Psoas muscle (tissue), 8 donors: ENCODE data around the gene MAPKAP1. TPM values are rescaled to one million over a fixed set of nuclear protein-coding genes. Genes with fewer than 3 reads are reported as not detected.

Source experiments
- ATAC-seq, 4 donors: fragments of 200-7000 bp; cut with Tn5 transposase; one replicate each; pipeline ENCODE4 v1.9.1; 2020; ENCODE audit warnings: moderate library complexity in 3 of 4, mild to moderate bottlenecking in 2 of 4
- DNase-seq, 2 donors: peaks; one replicate each; pipeline ENCODE4 v3.0.0-alpha.2; 2020
- H3K27ac ChIP-seq: fragments of 200-600 bp; one replicate; pipeline ENCODE4 v1.8.0; 2022
- H3K27me3 ChIP-seq, 3 donors: fragments of 200-600 bp in 1 of 3; one replicate each; pipeline versions ENCODE4 v1.6.1 to v1.8.0; 2013 to 2022; ENCODE audit warnings: low read length in 2 of 3, mild to moderate bottlenecking in 2 of 3, moderate library complexity in 1 of 3; ENCODE audit not compliant: insufficient read depth in 3 of 3
- H3K36me3 ChIP-seq, 2 donors: fragments of 200-600 bp in 1 of 2; one replicate each; pipeline versions ENCODE4 v1.6.1 to v1.8.0; 2013 to 2022; ENCODE audit warnings: low read depth in 1 of 2, mild to moderate bottlenecking in 1 of 2, moderate library complexity in 1 of 2; ENCODE audit not compliant: insufficient read depth in 1 of 2
- H3K4me1 ChIP-seq: fragments of 200-600 bp; one replicate; pipeline ENCODE4 v1.8.0; 2022
- H3K4me3 ChIP-seq: fragments of 200-600 bp; one replicate; pipeline ENCODE4 v1.8.0; 2022; ENCODE audit warnings: mild to moderate bottlenecking
- H3K9me3 ChIP-seq: fragments of 200-600 bp; one replicate; pipeline ENCODE4 v1.8.0; 2022
- CTCF ChIP-seq: fragments of 200-600 bp; IDR thresholded peaks from one replicate; pipeline ENCODE4 v1.8.0; 2022; ENCODE audit warnings: antibody characterized with exemption
- WGBS, 3 donors: extraction: QIAGEN DNeasy Blood & Tissue Kit; methylation state at CpG; one replicate each; pipeline versions ENCODE4 v1.1.6 to v1.1.7; 2013; 5-methylcytosine and 5-hydroxymethylcytosine counted together
- intact Hi-C, 2 donors: fragments of 100-400 bp; cut with DNase I; formaldehyde crosslinking; loops; one replicate each; pipeline versions ENCODE4 v1.11.0 to v1.14.2; 2022
- polyA plus RNA-seq, 3 donors: library from polyadenylated mRNA; stranded (reverse); fragments of 200-250 nt; gene quantifications; one replicate each; pipeline ENCODE4 v1.2.3, GENCODE V29; 2013
- total RNA-seq, 4 donors: library from RNA; stranded (reverse); fragmentation: NEBNext Ultra II Directional in 2 of 4; extraction: Animal tissue kit (Norgen Biotek cat#: 25700) in 2 of 4; gene quantifications; one replicate each; pipeline versions ENCODE4 v1.2.1 to v1.2.4, GENCODE V29; 2021 to 2023
- donor health status: healthy with polysubstance abuse.
- donor health status: DM: no; HTN: no; CAD: no; lungs with moderate emphysema.
- donor health status: Bipolar disorder and iron deficiency.
- donor health status: healthy.
- donor health status: DM: yes; HTN: yes; CAD: no.
- donor health status: DM: no; HTN: no; CAD: no.
- donor health status: DM: no; HTN: no; CAD: no.
- donor health status: DM: yes; HTN: yes; CAD: no.

Gene MAPKAP1
- total and polyA plus RNA-seq, 7 donors, result 64.2 to 124 (median 90.4) TPM

DNA sequence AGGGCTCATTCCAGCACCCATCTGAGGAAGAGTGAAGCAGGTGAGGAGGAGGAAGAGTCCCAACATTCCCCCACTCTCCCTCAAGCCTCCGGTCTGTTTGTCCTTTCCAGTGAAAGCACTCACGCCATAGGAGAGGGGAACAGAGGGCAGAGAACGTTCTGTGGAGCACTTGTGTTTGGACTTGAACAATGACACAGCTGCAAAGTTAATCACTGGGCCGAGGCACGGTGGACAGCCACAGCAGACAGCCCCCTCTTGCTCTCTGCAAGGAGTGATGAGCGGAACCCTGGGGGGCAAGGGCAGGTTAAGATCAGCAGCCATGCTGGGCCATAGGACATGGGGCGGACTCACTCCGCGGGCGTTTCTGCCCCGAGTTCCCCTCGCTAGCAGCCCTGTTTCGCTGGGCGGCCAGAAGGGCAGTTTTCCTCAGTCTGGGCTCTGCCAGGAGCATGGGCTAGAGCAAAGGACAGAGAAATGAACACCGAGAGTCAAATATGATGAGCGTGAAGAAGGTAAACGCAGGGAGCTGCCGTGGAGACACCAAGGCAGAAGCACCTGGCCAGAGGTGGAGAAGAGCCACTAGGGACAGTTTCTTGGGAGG lies 259.7 kb downstream of the MAPKAP1 start:
- Histone ChIP-seq H3K9me3 (no peaks in the 10 kb centered on the region), H3K4me1 (no peaks in the 10 kb centered on the region), H3K36me3 (peaks cover 0 to 19% of the 10 kb centered on the region in 2 donors), H3K27ac (no peak overlapping the region), H3K27me3 (no peaks in the 10 kb centered on the region), H3K4me3 (no peak overlapping the region)
- DNase-seq, result no peak
- no peak for ATAC-seq
- 80 to 82% (median 81%) methylated on average over 18 of the region's 18 CpGs for WGBS, 3 donors
- TF ChIP-seq CTCF, result no peak
- intact Hi-C loops, result no loop called here

- WGBS, 3 donors, result 60 to 69% (median 66%) methylated on average over 6 of the region's 6 CpGs
These were observed 260.4 kb downstream of the MAPKAP1 start for GRCh38 chr9:125446561-125447094.

GRCh38 chr9:125444956-125445506 lies 262.0 kb downstream of the MAPKAP1 start:
- DNase-seq, result no peak
- 92 to 96% (median 93%) methylated on average over 8 of the region's 8 CpGs for WGBS, 3 donors
- Histone ChIP-seq H3K27me3 (no peaks in the 10 kb centered on the region), H3K36me3 (peaks cover 0 to 14% of the 10 kb centered on the region in 2 donors), H3K4me1 (no peaks in the 10 kb centered on the region), H3K9me3 (no peaks in the 10 kb centered on the region), H3K4me3 (no peak overlapping the region), H3K27ac (no peak overlapping the region)
- no peak for ATAC-seq
- intact Hi-C loops, result no loop called here
- no peak for TF ChIP-seq CTCF

More at GRCh38 chr9:125446561-125447094, 260.4 kb downstream of the MAPKAP1 start:
- no peak for TF ChIP-seq CTCF
- intact Hi-C loops, result no loop called here
- Histone ChIP-seq H3K27me3 (no peaks in the 10 kb centered on the region), H3K9me3 (no peaks in the 10 kb centered on the region), H3K4me3 (no peak overlapping the region), H3K36me3 (peaks cover 0 to 14% of the 10 kb centered on the region in 2 donors), H3K4me1 (no peaks in the 10 kb centered on the region), H3K27ac (no peak overlapping the region)
- no peak for DNase-seq
- ATAC-seq, result no peak

- H3K27me3 ChIP-seq, result no peaks in the 10 kb centered on the region
- WGBS, 3 donors, result 67 to 70% (median 67%) methylated on average over 10 of the region's 10 CpGs
- H3K4me3 ChIP-seq, result no peak overlapping the region
- intact Hi-C loops, result no loop called here
- DNase-seq, result no peak
- no peak for ATAC-seq
- H3K4me1 ChIP-seq, result no peaks in the 10 kb centered on the region
- H3K36me3 ChIP-seq, result peaks cover 0 to 16% of the 10 kb centered on the region in 2 donors
- H3K9me3 ChIP-seq, result no peaks in the 10 kb centered on the region
- no peak overlapping the region for H3K27ac ChIP-seq
- TF ChIP-seq CTCF, result no peak
These were observed 262.8 kb downstream of the MAPKAP1 start for GRCh38 chr9:125444166-125444565.
